Upper lobe of left lung (tissue), 4 donors: Measurements from ENCODE around the gene ATXN2.

Source experiments
- EP300 ChIP-seq, 4 donors: sonication (generic); formaldehyde crosslinking; IDR thresholded peaks; one replicate each; pipeline ENCODE4 v1.5.1; 2017; ENCODE audit warnings: antibody characterized with exemption in 4 of 4, control low read depth in 2 of 4
- POLR2A ChIP-seq, 4 donors: fragments of 450-650 bp; IDR thresholded peaks; one replicate each; pipeline ENCODE4 v1.5.1; 2016 to 2017; ENCODE audit warnings: antibody characterized with exemption in 4 of 4, mild to moderate bottlenecking in 2 of 4
- TF ChIP-seq, protein P1 (sequence below), 6 experiments: fragments of 450-650 bp in 4 of 6; fragments of 200-600 bp in 2 of 6; sonication (generic) in 2 of 6; IDR thresholded peaks; one replicate each; pipeline ENCODE4 v1.5.1; 2016 to 2019; ENCODE audit warnings: antibody characterized with exemption in 6 of 6

DNA sequence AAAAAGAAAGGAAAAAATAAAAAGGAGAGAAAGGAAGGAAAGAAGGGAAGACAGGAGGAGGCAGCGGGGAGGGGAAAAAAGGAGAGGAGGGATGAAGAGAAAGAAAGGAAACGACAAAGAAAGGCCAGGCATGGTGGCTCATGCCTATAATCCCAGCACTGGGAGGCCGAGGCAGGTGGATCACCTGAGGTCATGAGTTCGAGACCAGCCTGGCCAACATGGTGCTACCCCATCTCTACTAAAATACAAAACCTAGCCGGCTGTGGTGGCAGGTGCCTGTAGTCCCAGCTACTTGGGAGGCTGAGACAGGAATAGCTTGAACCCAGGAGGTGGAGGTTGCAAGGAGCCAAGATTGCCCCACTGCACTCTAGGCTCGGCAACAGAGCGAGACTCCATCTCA, 18.4 kb downstream of the ATXN2 start:
- TF ChIP-seq, protein P1, sequence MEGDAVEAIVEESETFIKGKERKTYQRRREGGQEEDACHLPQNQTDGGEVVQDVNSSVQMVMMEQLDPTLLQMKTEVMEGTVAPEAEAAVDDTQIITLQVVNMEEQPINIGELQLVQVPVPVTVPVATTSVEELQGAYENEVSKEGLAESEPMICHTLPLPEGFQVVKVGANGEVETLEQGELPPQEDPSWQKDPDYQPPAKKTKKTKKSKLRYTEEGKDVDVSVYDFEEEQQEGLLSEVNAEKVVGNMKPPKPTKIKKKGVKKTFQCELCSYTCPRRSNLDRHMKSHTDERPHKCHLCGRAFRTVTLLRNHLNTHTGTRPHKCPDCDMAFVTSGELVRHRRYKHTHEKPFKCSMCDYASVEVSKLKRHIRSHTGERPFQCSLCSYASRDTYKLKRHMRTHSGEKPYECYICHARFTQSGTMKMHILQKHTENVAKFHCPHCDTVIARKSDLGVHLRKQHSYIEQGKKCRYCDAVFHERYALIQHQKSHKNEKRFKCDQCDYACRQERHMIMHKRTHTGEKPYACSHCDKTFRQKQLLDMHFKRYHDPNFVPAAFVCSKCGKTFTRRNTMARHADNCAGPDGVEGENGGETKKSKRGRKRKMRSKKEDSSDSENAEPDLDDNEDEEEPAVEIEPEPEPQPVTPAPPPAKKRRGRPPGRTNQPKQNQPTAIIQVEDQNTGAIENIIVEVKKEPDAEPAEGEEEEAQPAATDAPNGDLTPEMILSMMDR (IDR thresholded peaks at IDR 0.05), result no peak
- TF ChIP-seq POLR2A (IDR thresholded peaks at IDR 0.05), result no peak
- no peak for TF ChIP-seq EP300 (IDR thresholded peaks at IDR 0.05)
